AG04450 (cell line): Measurements from ENCODE around the gene TSNAXIP1. TPM values are rescaled to one million over a fixed set of nuclear protein-coding genes. Genes with fewer than 3 reads are reported as not detected.
A peak's percentile ranks its signal among the peaks of the same experiment; 100 is the strongest.
"Not testable (repeated sequence)": the region's sequence is repeated elsewhere in the genome, so short reads cannot be mapped to it uniquely, and the experiment has no call there.

ENCODE experiments used
- CTCF ChIA-PET: fragments of 300-600, 350-600 bp; formaldehyde crosslinking; extraction: SDS; loops from one replicate; lab custom pipeline; 2022; ENCODE audit warnings: antibody characterized with exemption, inconsistent platforms; lab: Charles Lee
- POLR2A ChIA-PET: fragments of 350-600 bp; formaldehyde crosslinking; extraction: SDS; loops from one replicate; lab custom pipeline; 2021; ENCODE audit warnings: antibody characterized with exemption, inconsistent platforms; lab: Yijun Ruan, JAX
- DNase-seq: peaks from one replicate; pipeline ENCODE4 v3.0.0-alpha.2; 2011; ENCODE audit warnings: low read depth, low spot score
- H3K27ac ChIP-seq: one replicate; pipeline ENCODE4 v1.5.1; 2012; ENCODE audit warnings: low read depth, low read length, control low read depth
- H3K27me3 ChIP-seq: one replicate; pipeline ENCODE4 v1.6.0; 2012; ENCODE audit warnings: low read length; ENCODE audit not compliant: control insufficient read depth, insufficient read depth
- H3K4me3 ChIP-seq: 2 replicates; pipeline ENCODE4 v1.5.1; 2011; ENCODE audit warnings: mild to moderate bottlenecking, low read depth, low read length, control low read depth
- H3K9me3 ChIP-seq: 2 replicates; pipeline ENCODE4 v1.5.1; 2012; ENCODE audit warnings: low read length; ENCODE audit not compliant: control insufficient read depth, insufficient read depth
- CTCF ChIP-seq: IDR thresholded peaks from 2 replicates; pipeline ENCODE4 v1.5.1; 2011; ENCODE audit warnings: low read depth, low read length, control low read depth, inconsistent platforms
- polyA plus RNA-seq: library from polyadenylated mRNA; depleted of rRNA; stranded (reverse); fragments of >200 nt; gene quantifications from 2 replicates; pipeline ENCODE4 v1.2.3, GENCODE V29; 2011

TSNAXIP1 gene
- polyA plus RNA-seq, 1 experiment: 0.92 TPM

GRCh38 chr16:67833415-67834241, 26.9 kb downstream of the TSNAXIP1 start:
- no peaks in the 10 kb centered on the region for H3K9me3 ChIP-seq
- peak overlapping the region; percentile 77 for H3K27ac ChIP-seq
- DNase-seq: peak; percentile 63
- no peaks in the 10 kb centered on the region for H3K27me3 ChIP-seq
- peak overlapping the region; percentile 75 for H3K4me3 ChIP-seq
- POLR2A ChIA-PET: interaction anchor here (0.7 to 2.3 kb wide), 6 partner anchors 11 to 107 kb away, joined by 3 to 10 read pairs (median 4); partner anchors contain the start of genes NUTF2, RANBP10 and TSNAXIP1
- no peak for TF ChIP-seq CTCF
- CTCF ChIA-PET: interaction anchor here (0.6 to 2.4 kb wide), 5 partner anchors 8 to 160 kb away, joined by 3 to 15 read pairs (median 3); no protein-coding TSS in a partner anchor

- POLR2A ChIA-PET: interaction anchor here (0.9 to 2.3 kb wide), 4 partner anchors 12 to 61 kb away, joined by 3 to 10 read pairs (median 5); partner anchors contain the start of genes NUTF2, RANBP10 and TSNAXIP1
- TF ChIP-seq CTCF: no peak
- no peak overlapping the region for H3K27ac ChIP-seq
- peak overlapping the region; percentile 75; the same call in 1 of the 2 replicates for H3K4me3 ChIP-seq
- no peaks in the 10 kb centered on the region for H3K9me3 ChIP-seq
- CTCF ChIA-PET: interaction anchor here (0.6 to 2.4 kb wide), 3 partner anchors 7 to 160 kb away, joined by 3 to 15 read pairs (median 5); no protein-coding TSS in a partner anchor
- no peaks in the 10 kb centered on the region for H3K27me3 ChIP-seq
- no peak for DNase-seq
These were observed 27.5 kb downstream of the TSNAXIP1 start for GRCh38 chr16:67834242-67834614.

- POLR2A ChIA-PET: not testable (repeated sequence)
These were observed 30.5 kb downstream of the TSNAXIP1 start for GRCh38 chr16:67837190-67837589.

GRCh38 chr16:67837811-67838210, 31.1 kb downstream of the TSNAXIP1 start:
- Histone ChIP-seq H3K27ac (no peak overlapping the region), H3K4me3 (no peak overlapping the region), H3K9me3 (no peaks in the 10 kb centered on the region; the same call in 1 of the 2 replicates), H3K27me3 (no peaks in the 10 kb centered on the region)
- CTCF ChIA-PET: interaction anchor here (1.6 kb wide), 1 partner anchor 22 kb away, joined by 9 read pairs; no protein-coding TSS in a partner anchor
- no peak for DNase-seq
- no peak for TF ChIP-seq CTCF
- POLR2A ChIA-PET: no interaction called here

More at GRCh38 chr16:67837190-67837589, 30.5 kb downstream of the TSNAXIP1 start:
- H3K27ac ChIP-seq, H3K4me3 ChIP-seq, DNase-seq, H3K9me3 ChIP-seq, H3K27me3 ChIP-seq: not testable (repeated sequence)
- CTCF ChIA-PET: interaction anchor here (1.6 kb wide), 1 partner anchor 21 kb away, joined by 9 read pairs; no protein-coding TSS in a partner anchor

- Histone ChIP-seq H3K9me3 (no peaks in the 10 kb centered on the region; the same call in 1 of the 2 replicates), H3K27ac (peak overlapping the region; percentile 39), H3K4me3 (peak overlapping the region; percentile 42), H3K27me3 (no peaks in the 10 kb centered on the region)
- ChIA-PET CTCF (interaction anchor here (0.6 to 1.4 kb wide), 10 partner anchors 8 to 391 kb away, joined by 3 to 6 read pairs (median 4); partner anchors contain the start of gene NRN1L), POLR2A (interaction anchor here (1.0 kb wide), 1 partner anchor 35 kb away, joined by 3 read pairs; the partner anchor contains the start of genes RANBP10 and TSNAXIP1)
- DNase-seq: no peak
- TF ChIP-seq CTCF: no peak
These were observed 34.6 kb downstream of the TSNAXIP1 start for GRCh38 chr16:67841198-67841815.
